HG03457 (cell line): Measurements from ENCODE around the gene MKNK2.
A peak's percentile ranks its signal among the peaks of the same experiment; 100 is the strongest.

Experiments
- ATAC-seq: cut with Tn5 transposase; IDR thresholded peaks from one replicate; pipeline ENCODE4 v1.9.1; 2021; ENCODE audit warnings: moderate number of reproducible peaks; ENCODE audit not compliant: unreplicated experiment

The MKNK2 gene

DNA sequence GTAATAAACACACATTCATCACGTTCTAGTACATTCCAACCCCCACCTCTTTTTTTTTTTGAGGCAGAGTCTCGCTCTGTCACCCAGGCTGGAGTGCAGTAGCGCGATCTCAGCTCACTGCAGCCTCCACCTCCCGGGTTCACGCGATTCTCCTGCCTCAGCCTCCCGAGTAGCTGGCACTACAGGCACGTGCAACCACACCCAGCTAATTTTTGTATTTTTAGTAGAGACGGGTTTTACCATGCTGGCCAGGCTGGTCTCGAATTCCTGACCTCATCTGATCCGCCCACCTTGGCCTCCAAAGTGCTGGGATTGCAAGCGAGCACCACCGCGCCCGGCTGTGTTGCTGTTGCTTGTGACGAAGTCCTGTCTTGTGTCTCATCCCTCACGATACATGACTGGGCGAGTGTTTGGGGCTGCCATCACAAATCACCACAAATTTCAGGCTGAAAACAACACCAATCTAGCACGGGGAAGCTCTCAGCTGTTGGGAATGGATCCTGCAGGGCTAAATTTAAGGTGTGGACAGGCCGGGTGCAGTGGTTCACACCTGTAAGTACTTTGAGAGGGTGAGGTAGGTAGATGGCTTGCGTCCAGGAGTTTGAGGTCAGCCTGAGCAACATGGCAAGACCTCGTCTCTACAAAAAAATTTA is 29.4 kb upstream of the MKNK2 start:
- no peak for ATAC-seq

GRCh38 chr19:2079865-2080301 is 28.8 kb upstream of the MKNK2 start:
- ATAC-seq: no peak

GRCh38 chr19:2079076-2079864 is 28.2 kb upstream of the MKNK2 start:
- ATAC-seq: no peak

DNA sequence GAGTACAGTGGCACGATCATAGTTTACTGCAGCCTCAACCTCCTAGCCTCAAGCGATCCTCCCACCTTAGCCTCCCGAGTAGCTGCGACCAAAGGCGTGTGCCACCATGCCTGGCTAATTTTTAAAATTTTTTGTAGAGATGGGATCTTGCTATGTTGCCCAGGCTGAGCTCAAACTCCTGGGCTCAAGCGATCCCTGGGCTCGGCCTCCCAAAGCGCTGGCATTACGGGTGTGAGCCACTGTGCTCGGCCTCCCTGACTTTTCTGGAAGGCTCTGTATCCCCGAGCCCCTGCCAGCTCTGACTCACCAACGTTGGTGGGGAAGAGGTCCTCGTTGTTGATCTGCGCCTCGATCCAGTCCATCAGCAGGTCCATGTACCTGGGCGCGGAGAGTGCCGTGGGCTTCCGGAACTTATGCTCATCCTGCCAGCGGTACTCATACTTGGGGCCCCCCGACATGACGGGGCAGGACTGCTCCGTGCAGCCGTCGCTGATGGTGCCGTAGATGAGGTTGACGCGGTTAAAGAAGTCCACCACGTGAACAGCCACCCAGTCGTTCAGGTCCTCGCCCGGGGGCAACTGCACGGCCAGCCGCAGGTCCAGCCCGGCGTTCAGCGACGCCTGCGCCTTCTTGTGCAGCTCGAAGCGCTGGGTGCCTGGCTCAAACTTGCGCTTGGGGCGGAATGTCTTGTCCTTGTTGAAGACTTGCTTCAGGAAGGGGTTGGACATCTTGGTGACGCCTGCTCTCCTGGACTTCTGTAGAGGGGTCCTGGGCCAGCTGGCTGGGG is 27.0 kb upstream of the MKNK2 start:
- ATAC-seq: no peak

- no peak for ATAC-seq
Observed at GRCh38 chr19:2077398-2077797, 26.4 kb upstream of the MKNK2 start.

GRCh38 chr19:2076526-2076944 is 25.5 kb upstream of the MKNK2 start:
- ATAC-seq: no peak

DNA sequence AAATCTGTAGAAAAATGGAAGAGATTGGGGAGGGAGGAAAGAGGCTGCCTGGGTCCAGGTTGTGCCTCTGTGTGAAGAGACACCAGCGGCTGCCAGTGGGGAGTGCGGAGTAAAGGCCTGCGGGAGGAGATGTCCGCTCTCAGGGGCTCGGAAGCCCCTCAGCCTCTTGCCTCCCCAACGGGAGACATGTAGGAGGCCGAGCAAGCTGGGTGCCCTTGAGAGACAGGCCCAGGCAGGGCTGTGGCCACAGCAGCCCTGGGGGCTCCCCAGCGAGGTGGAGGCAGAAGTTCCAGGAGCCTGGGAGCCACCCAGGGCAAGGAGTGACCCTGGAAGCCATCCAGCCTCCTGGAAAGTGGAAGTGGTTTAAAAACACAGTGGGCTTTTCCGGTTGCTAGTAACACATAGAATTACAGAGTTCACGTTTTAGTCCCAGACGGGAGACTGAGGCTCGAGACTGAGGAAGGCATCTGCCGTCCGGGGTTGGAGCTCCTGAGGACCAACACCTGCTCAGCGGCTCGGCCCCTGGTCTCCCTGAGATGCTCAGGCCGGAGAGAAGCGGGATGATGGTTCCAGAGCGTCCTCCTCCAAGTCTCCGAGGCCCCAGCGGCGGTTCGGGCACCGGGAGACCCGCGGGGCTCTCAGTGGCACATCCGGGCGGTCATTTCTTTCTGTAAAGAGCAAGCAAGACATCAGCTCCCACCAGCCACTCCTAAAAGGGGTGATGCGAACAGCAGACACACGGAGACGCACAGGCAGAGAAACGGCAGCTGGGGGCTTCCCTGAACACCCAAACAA is 21.9 kb upstream of the MKNK2 start:
- no peak for ATAC-seq

DNA sequence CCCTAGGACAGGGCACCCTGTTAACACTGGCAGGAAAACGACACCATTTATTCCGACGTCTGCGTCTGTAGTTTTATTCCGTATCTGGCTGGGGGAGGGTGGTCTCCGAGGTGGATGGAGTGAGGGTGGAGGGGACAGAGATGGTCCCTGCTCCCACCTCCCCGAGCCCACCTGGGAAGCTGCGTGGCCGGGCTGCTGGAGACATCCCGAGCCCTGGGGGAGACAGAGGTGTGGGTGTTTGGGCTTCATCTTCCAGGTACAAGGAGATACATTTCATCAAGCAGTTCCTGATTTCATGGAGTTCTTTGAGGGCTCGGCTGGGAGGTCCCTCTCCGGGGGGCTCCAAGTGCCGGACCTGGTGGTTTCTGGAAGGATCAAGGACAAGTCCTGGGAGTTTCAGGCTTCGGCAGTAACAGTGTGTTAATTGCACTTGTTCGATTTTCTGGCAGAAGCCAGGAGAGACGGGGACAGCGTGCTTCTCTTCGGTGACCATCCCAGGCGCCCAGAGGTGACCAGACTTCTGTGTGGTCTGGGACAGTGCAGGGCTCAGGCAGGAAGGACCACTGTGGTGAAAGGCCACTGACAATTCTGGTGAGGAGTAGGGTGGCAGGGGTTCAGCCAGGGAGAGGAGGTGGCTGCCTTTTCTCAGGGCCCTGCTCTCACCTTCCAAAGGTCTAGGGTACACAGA is 20.1 kb upstream of the MKNK2 start:
- no peak for ATAC-seq

DNA sequence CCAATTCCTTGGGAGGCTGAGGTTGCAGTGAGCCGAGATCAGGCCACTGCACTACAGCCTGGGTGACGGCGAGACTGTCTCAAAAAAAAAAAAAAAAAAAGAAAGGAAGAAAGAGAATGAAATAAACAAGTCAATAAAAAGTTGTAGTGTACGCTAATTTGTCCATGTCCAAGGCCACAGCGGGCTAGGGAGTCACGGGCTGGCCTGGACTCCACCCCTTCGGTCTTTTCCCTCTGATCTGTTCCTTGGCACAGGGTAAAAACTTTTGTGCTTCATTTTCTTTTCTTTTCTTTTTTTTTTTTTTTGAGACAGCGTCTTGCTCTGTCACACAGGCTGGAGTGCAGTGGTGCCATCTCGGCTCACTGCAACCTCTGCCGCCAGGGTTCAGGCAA is 19.4 kb upstream of the MKNK2 start:
- ATAC-seq: no peak

DNA sequence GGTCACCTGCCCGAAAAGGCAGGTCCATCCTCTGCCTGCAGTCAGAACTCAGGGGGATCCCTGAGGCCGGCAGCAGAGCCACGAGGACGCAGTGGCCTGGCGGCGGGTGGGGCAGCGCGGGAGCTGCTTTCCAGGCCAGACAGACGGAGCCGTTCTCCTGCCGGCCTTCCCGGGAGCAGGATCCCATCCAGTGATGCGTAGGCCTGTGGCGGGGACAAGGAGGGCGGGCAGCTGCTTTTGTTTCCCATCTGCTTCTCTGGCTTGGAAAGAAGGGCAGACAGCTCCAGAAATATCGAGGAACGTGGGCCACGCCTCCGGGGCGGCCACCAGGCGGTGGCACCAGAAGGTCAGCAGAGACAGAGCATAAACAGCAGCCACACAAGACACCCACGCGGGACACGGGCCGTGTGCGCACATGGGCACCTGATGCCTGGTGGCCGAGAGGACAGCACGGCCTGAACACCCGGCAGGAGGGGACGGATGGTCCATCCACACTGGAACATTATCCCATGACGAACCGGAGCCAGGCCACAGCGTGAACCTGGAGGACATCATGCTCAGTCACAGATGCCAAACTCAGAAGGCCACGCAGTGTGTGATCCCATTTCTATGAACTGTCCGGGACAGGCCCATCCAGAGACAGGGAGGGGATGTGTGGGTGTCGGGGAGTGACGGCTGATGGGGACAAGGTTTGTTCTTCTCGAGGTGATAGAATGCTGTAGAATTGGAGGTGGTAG is 13.9 kb upstream of the MKNK2 start:
- no peak for ATAC-seq

DNA sequence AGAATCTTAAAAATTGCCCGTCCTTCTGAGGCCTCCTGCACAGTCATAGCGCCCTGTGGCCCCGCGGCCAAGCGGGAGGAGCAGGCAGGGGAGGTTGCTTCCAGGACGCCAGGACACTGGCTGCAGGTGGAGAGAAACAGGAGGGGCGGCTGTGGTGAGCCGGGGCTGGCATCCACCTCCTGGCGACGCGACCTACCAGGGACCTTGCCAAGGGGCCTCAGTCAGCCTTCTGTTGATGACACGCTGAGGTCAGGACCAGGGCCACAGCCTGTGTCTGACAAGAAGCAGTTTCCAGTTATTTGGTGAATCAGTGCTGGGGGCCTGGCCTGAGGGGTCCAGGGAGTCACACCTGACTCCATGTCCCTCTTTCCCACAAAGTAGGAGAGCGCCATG is 13.3 kb upstream of the MKNK2 start:
- ATAC-seq: no peak

DNA sequence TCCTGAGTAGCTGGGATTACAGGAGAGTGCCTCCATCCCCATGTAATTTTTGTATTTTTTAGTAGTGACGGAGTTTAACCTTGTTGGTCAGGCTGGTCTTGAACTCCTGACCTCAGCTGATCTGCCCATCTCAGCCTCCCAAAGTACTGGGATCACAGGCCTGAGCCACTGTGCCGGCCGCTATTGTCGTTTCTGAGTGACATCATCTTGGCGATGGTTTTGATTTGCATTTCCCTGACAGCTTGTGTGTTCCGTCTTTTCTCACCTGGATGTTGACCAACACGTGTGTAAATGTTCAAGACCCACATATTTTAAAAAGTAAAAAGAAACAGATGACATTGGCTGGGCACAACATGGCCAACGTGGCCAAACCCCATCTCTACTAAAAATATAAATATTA is 12.8 kb upstream of the MKNK2 start:
- ATAC-seq: no peak

DNA sequence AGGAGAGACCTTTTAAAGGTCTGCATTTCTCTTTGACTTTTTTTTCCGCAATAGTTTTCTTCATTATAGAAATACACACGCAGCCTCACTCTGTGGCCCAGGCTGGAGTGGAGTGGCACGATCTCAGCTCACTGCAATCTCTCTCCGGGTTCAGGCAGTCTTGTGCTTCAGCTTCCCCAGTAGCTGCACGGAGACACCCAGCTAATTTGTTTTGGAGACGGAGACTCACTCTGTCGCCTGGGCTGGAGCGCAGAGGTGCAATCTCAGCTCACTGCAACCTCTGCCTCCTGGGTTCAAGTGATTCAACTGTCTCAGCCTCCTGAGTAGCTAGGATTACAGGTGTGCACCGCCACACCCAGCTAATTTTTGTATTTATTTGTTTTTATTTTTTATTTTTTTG is 11.7 kb upstream of the MKNK2 start:
- ATAC-seq: no peak

DNA sequence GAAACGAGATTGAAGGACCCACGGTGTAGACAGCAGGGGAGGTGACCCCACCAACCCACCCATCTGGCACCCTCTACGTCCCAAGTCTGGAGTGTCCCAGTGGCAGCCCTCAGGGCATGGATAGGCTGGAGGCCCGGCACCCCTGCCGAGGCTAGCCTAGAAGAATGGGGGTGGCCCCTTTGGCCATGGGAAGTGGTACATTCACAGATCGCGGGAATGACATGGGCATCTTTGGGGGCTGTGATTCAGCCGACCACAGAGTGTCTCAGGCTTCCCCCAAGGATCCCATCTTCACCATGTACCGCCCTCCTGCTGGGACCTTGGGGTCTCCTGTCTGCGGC is 11.3 kb upstream of the MKNK2 start:
- ATAC-seq: no peak

- ATAC-seq: peak; percentile 49
Observed at GRCh38 chr19:2061495-2062388, 10.7 kb upstream of the MKNK2 start.

- peak; percentile 19 for ATAC-seq
Observed at GRCh38 chr19:2060884-2061494, 9.9 kb upstream of the MKNK2 start.

- no peak for ATAC-seq
Observed at GRCh38 chr19:2059422-2060201, 8.6 kb upstream of the MKNK2 start.
